IPS-NIHi11 (cell line): ENCODE results near the gene TRAK2.
"Not testable (repeated sequence)": the region's sequence is repeated elsewhere in the genome, so short reads cannot be mapped to it uniquely, and the experiment has no call there.

Source experiments
- DNase-seq: peaks from one replicate; pipeline ENCODE4 v3.0.0; 2012; ENCODE audit warnings: mixed read lengths, low spot score

Gene TRAK2

DNA sequence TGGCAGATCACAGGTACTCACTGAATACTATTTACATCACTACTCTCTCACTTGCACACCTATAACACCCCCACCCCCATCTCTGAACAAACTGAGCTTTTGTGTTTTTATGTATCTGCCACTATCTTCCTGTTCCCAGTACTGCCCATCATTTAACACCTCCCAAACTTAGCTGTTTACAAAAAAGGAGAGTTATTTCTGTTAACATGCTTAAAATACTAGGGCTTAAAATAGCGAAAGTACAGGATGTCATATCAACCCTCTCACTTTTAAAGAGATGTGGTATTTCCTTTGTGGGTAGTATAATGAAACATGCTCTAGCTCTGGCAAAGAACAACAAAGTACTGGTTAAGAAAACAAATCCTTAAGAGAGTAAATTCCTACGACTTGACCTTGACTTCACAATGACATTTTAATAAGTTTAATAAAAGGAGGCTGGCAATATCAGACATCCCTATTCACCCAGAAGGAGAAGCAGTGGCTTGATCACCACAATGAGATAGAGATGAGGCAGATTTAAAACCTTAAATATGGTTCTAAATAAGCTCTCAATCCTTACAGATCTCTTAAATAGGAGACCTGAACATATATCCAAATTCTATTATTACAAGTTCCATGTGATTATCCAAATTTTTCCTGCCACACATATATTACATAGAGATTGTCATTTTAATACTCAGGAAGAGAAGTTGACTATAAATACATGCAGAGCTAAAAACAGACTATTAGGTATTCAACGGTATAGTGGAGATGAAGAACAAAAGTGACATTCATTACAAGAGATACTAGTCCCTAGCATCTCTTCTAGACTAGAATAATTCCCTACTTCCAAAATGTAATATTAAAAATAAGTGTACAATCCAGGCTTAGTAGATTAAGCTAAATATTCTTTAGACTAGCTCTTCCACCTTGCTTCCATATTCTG lies 36.9 kb downstream of the TRAK2 start:
- DNase-seq = no peak

DNA sequence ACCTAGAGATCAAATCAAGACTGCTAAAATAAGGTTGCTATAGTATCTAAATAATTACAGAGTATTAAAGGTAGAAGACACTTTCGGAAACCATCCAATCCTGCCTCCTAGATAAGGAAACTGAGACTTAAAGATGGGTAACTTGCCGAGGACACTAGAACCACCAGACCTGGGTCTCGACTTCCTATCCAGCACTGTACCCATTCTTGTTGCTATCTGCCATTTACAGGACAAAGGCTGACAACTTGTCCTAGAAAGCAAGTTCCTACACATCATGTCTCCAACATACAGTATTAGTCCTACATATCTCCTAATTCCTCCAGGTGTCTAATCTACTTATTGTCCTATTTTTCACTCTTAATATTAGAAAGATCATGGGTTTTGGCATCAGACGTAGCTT lies 37.7 kb downstream of the TRAK2 start:
- no peak for DNase-seq

DNA sequence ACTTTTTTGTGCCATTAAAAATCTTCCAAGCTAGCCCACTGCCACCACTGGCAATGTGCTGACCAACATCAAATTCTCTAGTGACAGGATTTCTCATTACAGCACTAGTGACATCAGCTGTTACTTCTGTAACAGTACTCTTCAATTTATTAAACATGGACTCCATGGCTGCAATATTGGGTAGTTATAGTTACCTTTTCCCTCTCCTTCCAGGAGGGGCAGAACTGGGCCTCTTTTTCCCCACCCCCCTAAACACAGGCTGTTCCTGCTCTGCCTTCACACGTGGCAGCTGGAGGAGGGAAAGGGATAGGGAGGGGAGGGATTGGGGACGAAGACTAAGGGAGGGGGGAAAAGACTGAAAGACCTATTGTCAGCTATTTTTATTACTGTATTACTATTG lies 38.1 kb downstream of the TRAK2 start:
- DNase-seq = peak; percentile 14

DNA sequence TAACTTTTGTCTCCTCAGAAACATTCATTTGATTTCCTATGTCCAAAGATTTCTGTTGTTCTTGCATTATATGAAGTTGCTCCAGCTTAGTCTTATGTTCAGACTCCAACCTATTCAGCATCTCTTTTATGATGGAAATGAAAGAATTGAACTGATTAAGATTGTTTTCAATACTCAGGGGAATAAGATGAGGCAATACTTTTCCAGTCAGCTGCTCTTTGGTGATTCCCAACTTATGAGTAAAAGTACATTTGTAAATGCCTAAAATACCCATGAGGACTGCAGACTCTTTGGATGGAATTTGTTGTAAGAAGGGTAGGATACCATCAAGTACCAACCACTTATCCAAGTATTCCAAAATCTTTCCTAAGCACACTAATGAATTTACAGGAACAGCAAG lies 39.8 kb downstream of the TRAK2 start:
- DNase-seq = no peak

DNA sequence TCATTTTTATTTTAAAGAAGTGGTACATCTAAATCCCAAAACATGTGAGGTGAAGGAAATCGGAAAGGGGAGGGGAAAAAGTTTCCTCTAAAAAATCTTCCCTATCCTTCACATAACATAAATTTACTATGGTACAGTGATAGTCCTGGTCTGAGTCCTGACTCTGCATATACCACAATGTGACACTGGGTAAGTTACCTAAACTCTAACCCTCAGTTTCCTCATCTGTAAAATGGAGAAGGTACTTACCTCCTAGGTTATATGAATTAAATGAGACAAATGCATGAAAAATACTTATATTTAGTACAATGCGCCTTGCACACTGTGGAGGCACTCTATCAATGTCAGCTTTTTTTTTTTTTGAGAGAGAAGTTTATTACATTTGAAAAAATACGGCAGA lies 42.3 kb downstream of the TRAK2 start:
- no peak for DNase-seq

DNA sequence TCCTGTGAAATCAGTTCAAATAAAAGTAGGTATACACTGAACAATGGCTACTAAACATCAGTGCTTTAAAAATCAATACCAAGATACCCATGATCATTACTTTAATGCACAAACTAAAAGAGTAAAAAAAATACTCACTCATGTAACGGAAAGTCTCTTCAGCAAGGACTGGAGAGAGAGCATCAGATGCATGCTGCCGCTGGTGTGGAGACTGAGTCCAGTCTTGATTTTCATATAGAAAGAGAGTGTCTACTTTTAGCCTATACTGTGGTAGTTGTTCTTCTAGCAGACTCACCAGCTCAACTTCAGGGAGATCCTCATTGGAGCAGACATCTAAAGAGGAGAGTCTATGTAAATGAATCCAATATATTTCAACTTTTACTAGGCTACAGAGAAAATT lies 44.0 kb downstream of the TRAK2 start:
- DNase-seq = no peak

DNA sequence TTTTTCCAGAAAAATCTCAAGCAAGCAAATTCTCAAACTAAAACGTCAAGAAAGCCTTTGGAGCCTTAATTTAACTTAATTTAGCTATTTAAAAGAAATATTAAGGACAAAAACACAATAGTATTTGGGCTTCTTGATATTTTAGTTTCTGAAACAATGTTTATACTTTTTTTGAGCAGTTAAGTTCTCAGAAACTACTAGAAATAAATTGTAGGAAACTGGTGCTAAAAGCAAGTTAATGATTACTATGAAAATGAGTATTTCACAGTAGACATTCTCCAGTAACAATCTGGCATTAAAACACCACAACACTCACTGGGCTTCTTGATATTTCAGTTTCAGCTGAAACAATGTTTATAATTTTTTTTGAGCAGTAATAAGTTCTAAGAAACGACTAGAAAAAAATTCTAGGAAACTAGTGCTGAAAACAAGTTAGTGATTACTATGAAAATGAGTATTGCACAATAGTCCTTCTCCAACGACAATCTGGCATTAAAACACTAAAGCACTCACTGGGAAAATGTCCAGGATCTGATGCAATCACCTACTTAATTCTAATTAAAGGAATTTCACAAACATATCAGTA lies 45.1 kb downstream of the TRAK2 start:
- DNase-seq = no peak

- DNase-seq = no peak
Measured at GRCh38 chr2:201404699-201405280, 46.5 kb downstream of the TRAK2 start.

DNA sequence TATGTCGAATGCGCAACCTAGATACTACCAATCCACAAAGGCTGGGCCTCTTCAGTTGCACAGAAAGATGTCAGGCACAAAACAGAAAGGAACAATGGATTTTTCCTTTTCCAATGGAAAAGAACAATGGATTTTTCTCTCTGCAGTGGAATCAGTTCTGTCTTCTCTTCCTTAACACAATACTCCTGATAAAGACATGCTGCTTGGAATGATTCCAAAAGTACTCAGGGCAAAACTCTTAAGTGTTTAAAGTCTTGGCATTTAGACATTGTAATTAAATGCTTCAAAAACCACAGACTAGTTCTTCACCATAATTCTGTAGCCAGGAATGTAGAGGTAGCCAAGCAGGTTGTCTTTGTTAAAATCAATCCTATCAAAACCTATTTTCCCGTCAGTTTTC lies 47.4 kb downstream of the TRAK2 start:
- no peak for DNase-seq

DNA sequence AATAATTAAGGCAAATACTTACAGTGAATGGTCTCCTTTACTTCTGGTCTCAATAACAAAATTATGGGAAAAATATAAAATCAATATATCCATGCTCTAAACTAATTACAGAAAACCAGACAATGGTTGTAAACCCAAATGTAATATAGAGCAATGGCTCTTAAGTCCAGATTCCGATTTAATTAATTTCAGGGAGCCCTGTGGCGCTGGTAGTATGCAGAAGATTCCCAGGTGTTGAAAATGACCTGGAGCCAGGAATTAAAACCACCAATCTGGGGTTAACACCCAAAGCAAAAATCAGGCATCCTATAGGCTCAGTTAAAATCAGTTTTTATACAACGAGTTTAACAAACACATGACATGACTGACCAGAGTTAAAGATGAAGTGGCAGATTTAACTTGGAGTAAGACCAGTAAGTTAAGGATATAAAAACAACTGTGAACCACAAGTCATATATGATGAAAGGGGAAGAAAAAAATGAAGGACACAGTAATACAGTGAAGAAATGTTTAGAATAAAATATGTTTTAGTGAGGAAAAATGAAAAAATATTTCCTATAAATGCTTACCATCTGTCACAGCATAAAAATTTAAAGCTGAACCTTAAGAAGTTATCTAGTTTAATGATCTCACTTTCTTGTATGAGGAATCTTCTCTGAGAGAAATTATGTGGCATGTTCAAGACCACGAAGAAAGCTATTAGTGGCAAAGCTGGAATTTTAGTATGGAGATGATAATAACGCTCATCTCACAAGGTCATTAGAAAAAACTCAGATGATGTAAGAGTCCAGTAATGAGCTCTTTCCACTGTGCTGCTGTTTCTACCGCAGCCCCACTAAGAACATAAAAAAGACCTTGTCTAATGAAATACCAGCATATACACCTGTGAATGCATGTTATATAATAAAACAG lies 48.4 kb downstream of the TRAK2 start:
- no peak for DNase-seq

DNA sequence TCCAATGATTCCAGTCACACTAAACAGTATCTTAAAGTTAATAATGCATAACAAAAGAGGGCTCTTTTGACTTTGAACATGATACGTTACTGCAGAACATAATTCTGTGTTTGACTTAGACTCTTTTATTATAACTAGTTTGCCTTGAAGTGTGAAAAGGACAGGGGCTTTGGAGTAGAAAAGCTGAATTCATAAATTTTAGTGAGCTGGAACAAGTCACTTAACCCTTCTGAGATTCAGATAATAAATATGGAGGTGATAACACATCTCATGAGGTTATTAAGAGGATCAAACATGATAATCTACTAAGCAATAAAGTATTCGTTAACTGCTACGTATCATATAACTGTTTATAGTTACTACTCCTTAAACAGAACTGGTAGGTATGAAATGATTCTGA lies 49.4 kb downstream of the TRAK2 start:
- no peak for DNase-seq

GRCh38 chr2:201396595-201396994 lies 54.7 kb downstream of the TRAK2 start:
- DNase-seq = no peak

GRCh38 chr2:201383136-201383535 lies 68.1 kb downstream of the TRAK2 start:
- no peak for DNase-seq

DNA sequence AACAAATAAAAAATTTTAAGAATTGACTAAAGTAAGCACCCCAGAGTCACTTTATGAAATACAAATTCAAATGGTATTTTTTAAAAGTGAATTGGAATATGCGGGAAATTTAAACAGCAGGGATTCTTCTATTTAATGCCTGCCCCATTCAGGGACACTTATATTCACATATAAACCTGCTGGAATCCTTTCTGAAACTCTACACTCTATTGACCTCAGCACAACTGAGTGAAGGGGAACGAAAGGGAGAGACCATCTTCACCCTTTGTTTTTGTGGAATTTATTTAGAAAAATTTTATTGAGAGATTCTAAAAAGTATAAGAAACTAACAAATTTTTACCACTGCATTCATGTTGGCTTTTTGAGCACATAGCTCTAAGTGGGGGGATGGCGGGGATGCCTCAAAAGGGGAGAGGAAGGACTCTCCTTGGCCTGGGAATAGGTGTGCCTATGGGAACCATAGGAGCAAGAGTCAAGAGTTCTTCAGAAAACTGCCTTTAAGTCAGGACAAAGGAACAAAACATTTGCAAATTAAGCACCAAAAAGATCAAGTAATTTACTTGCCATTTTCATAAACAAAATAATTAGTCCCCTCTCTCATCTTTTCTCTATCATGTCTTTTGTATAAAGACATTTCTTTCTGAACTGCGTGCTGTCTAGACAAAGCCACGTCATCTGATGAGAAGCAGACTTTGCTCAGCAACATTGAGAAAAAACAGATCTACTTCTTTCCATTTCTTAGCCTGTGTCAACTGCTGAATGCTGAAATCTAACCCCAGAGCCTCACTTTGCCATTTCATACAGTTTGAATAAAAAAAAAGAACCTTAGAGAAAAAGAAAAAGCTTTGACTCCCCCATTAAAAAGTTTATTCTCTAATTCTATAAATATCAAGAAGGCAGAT lies 72.5 kb downstream of the TRAK2 start:
- no peak for DNase-seq

DNA sequence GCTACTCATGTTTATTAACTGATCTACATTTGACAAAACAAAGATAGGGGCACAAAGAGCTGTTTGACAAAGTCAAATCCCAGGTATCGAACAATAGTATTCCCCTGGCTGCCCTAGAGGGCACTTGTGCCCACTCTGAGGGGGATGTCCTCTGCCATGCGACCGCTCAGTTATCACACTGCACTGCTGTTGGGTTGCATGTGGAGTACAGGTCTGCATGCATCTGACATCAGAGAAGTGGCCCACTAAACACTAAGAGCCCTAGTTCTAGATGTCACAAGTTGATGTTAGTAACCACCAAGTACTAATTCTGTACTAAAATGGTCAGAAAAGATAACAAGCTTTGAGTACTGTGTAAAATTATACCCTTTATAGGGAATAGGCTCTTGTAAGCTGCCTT lies 74.0 kb downstream of the TRAK2 start:
- no peak for DNase-seq

DNA sequence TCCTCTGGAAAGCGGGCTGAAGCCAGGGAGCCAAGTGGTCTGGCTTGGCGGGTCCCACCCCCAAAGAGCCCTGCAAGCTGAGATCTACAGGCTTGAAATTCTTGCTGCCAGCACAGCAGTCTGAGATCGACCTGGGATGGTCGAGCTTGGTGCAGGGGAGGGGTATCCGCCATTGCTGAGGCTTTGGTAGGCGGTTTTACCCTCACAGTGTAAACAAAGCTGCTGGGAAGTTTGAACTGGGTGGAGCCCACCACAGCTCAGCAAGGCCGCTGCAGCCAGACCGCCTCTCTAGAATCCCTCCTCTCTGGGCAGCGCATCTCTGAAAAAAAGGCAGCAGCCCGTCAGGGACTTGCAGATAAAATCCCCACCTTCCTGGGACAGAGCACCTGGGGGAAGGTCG lies 81.5 kb downstream of the TRAK2 start:
- no peak for DNase-seq

- DNase-seq = not testable (repeated sequence)
Measured at GRCh38 chr2:201369318-201369717, 81.9 kb downstream of the TRAK2 start.

- no peak for DNase-seq
Measured at GRCh38 chr2:201366146-201366545, 85.1 kb downstream of the TRAK2 start.

DNA sequence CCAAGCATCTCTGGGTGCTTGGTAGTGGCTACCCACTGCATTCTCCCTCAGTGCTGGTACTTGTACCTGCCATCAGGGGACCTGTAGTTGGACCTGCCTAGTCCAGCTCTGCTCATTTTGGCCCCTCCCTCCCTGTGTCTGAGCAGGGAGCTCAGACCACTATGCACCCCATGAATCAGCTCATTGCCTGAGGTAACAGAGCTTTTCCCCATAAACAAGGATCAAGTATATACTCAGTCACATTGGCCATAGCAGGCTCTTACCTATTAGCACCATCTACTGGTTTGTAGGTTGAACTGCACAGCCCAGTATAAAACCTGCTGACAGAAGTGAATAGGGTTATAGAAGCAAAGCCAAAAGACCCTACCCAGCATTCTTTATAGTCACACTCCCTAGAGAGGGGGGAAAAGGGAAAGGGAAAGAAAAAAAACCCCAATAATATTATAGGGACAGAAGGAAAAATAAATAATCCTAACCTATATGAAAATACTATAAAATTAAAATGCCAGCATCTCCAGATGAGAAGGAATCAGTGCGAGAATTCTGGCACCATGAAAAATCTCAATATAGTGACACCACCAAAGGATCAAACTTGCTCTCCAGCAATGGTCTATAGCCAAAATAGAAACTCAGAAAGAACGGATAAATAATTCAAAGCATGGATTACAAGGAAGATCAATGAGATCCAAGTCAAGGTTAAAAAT lies 87.2 kb downstream of the TRAK2 start:
- DNase-seq = peak; percentile 42

GRCh38 chr2:201362396-201362795 lies 88.9 kb downstream of the TRAK2 start:
- DNase-seq = no peak
